Natural killer cell (primary cell): ENCODE data around the gene CABLES2. TPM values are rescaled to one million over a fixed set of nuclear protein-coding genes. Genes with fewer than 3 reads are reported as not detected.

Experiments
- ATAC-seq, 3 donors: fragments of 150-1000 bp in 2 of 3; fragments of 200-7000 bp in 1 of 3; cut with Tn5 transposase; 1 replicate in 1 of 3; 2 replicates in 2 of 3; pipeline ENCODE4 v1.10.0; 2021; ENCODE audit warnings: mild to moderate bottlenecking in 2 of 3, moderate library complexity in 2 of 3
- DNase-seq, 2 donors: peaks; one replicate each; pipeline versions ENCODE4 v3.0.0 to v3.0.0-alpha.2; 2013 to 2021; ENCODE audit warnings: mixed read lengths in 1 of 2
- H3K27ac ChIP-seq: one replicate; pipeline ENCODE4 v1.5.1; 2013; ENCODE audit warnings: mild to moderate bottlenecking, low read length
- H3K27me3 ChIP-seq: one replicate; pipeline ENCODE4 v1.6.1; 2013; ENCODE audit warnings: low read length; ENCODE audit not compliant: control insufficient read depth, insufficient read depth
- H3K36me3 ChIP-seq: one replicate; pipeline ENCODE4 v1.6.1; 2013; ENCODE audit warnings: low read length; ENCODE audit not compliant: control insufficient read depth, insufficient read depth
- H3K4me1 ChIP-seq: one replicate; pipeline ENCODE4 v1.6.1; 2013; ENCODE audit warnings: low read length; ENCODE audit not compliant: control insufficient read depth, insufficient read depth
- H3K4me3 ChIP-seq: one replicate; pipeline ENCODE4 v1.5.1; 2013; ENCODE audit warnings: low read length
- H3K9me3 ChIP-seq: one replicate; pipeline ENCODE4 v1.6.1; 2013; ENCODE audit warnings: low read length; ENCODE audit not compliant: control insufficient read depth, insufficient read depth
- H3K27ac Mint-ChIP-seq, 2 donors: one replicate each; pipeline ENCODE4 v1.8.0; 2022; ENCODE audit warnings: mild to moderate bottlenecking in 2 of 2, mixed read lengths in 2 of 2, moderate library complexity in 1 of 2
- H3K27me3 Mint-ChIP-seq, 2 donors: one replicate each; pipeline ENCODE4 v1.8.0; 2022; ENCODE audit warnings: low read depth in 2 of 2, mixed read lengths in 2 of 2
- H3K36me3 Mint-ChIP-seq: one replicate; pipeline ENCODE4 v1.8.0; 2022; ENCODE audit warnings: mixed read lengths
- H3K4me1 Mint-ChIP-seq, 2 donors: one replicate each; pipeline ENCODE4 v1.8.0; 2022; ENCODE audit warnings: mixed read lengths in 2 of 2
- H3K4me3 Mint-ChIP-seq: one replicate; pipeline ENCODE4 v1.8.0; 2022; ENCODE audit warnings: mild to moderate bottlenecking, moderate library complexity, mixed read lengths
- H3K9me3 Mint-ChIP-seq, 2 donors: one replicate each; pipeline ENCODE4 v1.8.0; 2022; ENCODE audit warnings: mixed read lengths in 2 of 2
- CTCF ChIP-seq: fragments of 200-600 bp; IDR thresholded peaks from one replicate; pipeline ENCODE4 v1.8.0; 2022; ENCODE audit warnings: antibody characterized with exemption
- WGBS: methylation state at CpG from one replicate; pipeline ENCODE4 v1.1.7; 2013; ENCODE audit warnings: missing lambda C conversion rate; ENCODE audit not compliant: insufficient coverage; 5-methylcytosine and 5-hydroxymethylcytosine counted together
- intact Hi-C: fragments of 100-400 bp; cut with micrococcal nuclease; formaldehyde crosslinking; loops from one replicate; pipeline ENCODE4 v1.14.2; 2022
- total RNA-seq, 4 donors: library from RNA; stranded (reverse); fragments of 120-200 nt in 1 of 4; gene quantifications; one replicate each; pipeline versions ENCODE4 v1.2.3 to v1.2.4, GENCODE V29; 2013 to 2022

Gene CABLES2
- total RNA-seq, 3 donors from 2014 or later (not counting 1 experiment from before 2014, with no cell fraction given), result 8.0 to 9.3 (median 8.4) TPM

GRCh38 chr20:62388839-62389600 lies 18.1 kb downstream of the CABLES2 start:
- peak overlapping the region; percentile 87 for H3K4me3 Mint-ChIP-seq
- WGBS, result 92% methylated on average over 11 of the region's 11 CpGs
- H3K27ac Mint-ChIP-seq, result peak overlapping the region in 1 of 2 donors; percentile 84
- H3K4me3 ChIP-seq, result no peak overlapping the region
- H3K4me1 ChIP-seq, result peaks cover 23% of the 10 kb centered on the region
- no peaks in the 10 kb centered on the region for H3K27me3 Mint-ChIP-seq
- H3K4me1 Mint-ChIP-seq, result peaks cover 27 to 42% of the 10 kb centered on the region in 2 donors
- H3K27me3 ChIP-seq, result no peaks in the 10 kb centered on the region
- H3K36me3 ChIP-seq, result peaks cover 25% of the 10 kb centered on the region
- H3K9me3 ChIP-seq, result no peaks in the 10 kb centered on the region
- no peaks in the 10 kb centered on the region for H3K36me3 Mint-ChIP-seq
- no peak for DNase-seq
- H3K9me3 Mint-ChIP-seq, result no peaks in the 10 kb centered on the region
- no peak for TF ChIP-seq CTCF
- intact Hi-C loops, result loop anchor here (10.0 kb wide), 1 partner anchor 374 kb away; no protein-coding TSS in a partner anchor
- H3K27ac ChIP-seq, result no peak overlapping the region
- ATAC-seq, result no peak

GRCh38 chr20:62387933-62388635 lies 19.0 kb downstream of the CABLES2 start:
- Mint-ChIP-seq H3K9me3 (no peaks in the 10 kb centered on the region), H3K36me3 (no peaks in the 10 kb centered on the region), H3K4me1 (peaks cover 27 to 42% of the 10 kb centered on the region in 2 donors), H3K4me3 (peak overlapping the region; percentile 87), H3K27me3 (no peaks in the 10 kb centered on the region), H3K27ac (peak overlapping the region; percentile 84 to 94)
- intact Hi-C loops, result loop anchor here (2.0 to 10.0 kb wide), 2 partner anchors 231 to 373 kb away; no protein-coding TSS in a partner anchor
- H3K27ac ChIP-seq, result no peak overlapping the region
- peak overlapping the region; percentile 89 for H3K4me3 ChIP-seq
- H3K9me3 ChIP-seq, result no peaks in the 10 kb centered on the region
- no peak for ATAC-seq
- no peak for TF ChIP-seq CTCF
- no peaks in the 10 kb centered on the region for H3K27me3 ChIP-seq
- 82% methylated on average over 20 of the region's 20 CpGs for WGBS
- no peak for DNase-seq
- peaks cover 23% of the 10 kb centered on the region for H3K4me1 ChIP-seq
- peaks cover 23% of the 10 kb centered on the region for H3K36me3 ChIP-seq

GRCh38 chr20:62387219-62387913 lies 19.7 kb downstream of the CABLES2 start:
- H3K4me1 Mint-ChIP-seq, result peaks cover 31 to 48% of the 10 kb centered on the region in 2 donors
- peaks cover 23% of the 10 kb centered on the region for H3K36me3 ChIP-seq
- H3K27ac ChIP-seq, result peak overlapping the region; percentile 44
- peak overlapping the region; percentile 84 to 94 for H3K27ac Mint-ChIP-seq
- intact Hi-C loops, result loop anchor here (2.0 to 10.0 kb wide), 2 partner anchors 231 to 373 kb away; no protein-coding TSS in a partner anchor
- H3K9me3 Mint-ChIP-seq, result no peaks in the 10 kb centered on the region
- no peak for TF ChIP-seq CTCF
- H3K27me3 Mint-ChIP-seq, result no peaks in the 10 kb centered on the region
- DNase-seq (no peak), ATAC-seq (peak; percentile 25 to 52 (median 41))
- H3K4me1 ChIP-seq, result peaks cover 28% of the 10 kb centered on the region
- no peaks in the 10 kb centered on the region for H3K36me3 Mint-ChIP-seq
- WGBS, result 3% methylated on average over 47 of the region's 47 CpGs
- H3K9me3 ChIP-seq, result no peaks in the 10 kb centered on the region
- H3K4me3 Mint-ChIP-seq, result peak overlapping the region; percentile 87
- no peaks in the 10 kb centered on the region for H3K27me3 ChIP-seq
- H3K4me3 ChIP-seq, result peak overlapping the region; percentile 89
